Aortic smooth muscle cell (primary cell): ENCODE data around the gene RAD54L2. TPM values are rescaled to one million over a fixed set of nuclear protein-coding genes. Genes with fewer than 3 reads are reported as not detected.

Experiments
- total RNA-seq: library from RNA; depleted of rRNA; stranded (reverse); fragments of >200 nt; gene quantifications from 2 replicates; pipeline ENCODE4 v1.2.3, GENCODE V29; 2014

The RAD54L2 gene, protein sequence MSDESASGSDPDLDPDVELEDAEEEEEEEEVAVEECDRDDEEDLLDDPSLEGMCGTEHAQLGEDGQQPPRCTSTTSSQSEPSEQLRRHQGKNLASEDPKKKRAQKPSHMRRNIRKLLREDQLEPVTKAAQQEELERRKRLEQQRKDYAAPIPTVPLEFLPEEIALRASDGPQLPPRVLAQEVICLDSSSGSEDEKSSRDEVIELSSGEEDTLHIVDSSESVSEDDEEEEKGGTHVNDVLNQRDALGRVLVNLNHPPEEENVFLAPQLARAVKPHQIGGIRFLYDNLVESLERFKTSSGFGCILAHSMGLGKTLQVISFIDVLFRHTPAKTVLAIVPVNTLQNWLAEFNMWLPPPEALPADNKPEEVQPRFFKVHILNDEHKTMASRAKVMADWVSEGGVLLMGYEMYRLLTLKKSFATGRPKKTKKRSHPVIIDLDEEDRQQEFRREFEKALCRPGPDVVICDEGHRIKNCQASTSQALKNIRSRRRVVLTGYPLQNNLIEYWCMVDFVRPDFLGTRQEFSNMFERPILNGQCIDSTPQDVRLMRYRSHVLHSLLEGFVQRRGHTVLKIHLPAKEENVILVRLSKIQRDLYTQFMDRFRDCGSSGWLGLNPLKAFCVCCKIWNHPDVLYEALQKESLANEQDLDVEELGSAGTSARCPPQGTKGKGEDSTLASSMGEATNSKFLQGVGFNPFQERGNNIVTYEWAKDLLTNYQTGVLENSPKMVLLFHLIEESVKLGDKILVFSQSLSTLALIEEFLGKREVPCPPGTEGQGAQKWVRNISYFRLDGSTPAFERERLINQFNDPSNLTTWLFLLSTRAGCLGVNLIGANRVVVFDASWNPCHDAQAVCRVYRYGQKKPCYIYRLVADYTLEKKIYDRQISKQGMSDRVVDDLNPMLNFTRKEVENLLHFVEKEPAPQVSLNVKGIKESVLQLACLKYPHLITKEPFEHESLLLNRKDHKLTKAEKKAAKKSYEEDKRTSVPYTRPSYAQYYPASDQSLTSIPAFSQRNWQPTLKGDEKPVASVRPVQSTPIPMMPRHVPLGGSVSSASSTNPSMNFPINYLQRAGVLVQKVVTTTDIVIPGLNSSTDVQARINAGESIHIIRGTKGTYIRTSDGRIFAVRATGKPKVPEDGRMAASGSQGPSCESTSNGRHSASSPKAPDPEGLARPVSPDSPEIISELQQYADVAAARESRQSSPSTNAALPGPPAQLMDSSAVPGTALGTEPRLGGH (N-terminal part only)
- 11.8 and 13.3 TPM in 2 replicates for total RNA-seq

GRCh38 chr3:51538459-51539290, at the start of gene RAD54L2:
Gene RAD54L2 (plus strand): TSS chr3:51538719. CDS start chr3:51590421, 51,702 bp downstream.

Other genes starting within 250 kb of the RAD54L2 start
- gene MANF, start 153.4 kb upstream of the RAD54L2 start, total RNA-seq, result 115 and 157 TPM in 2 replicates
- 20.4 and 21.9 TPM in 2 replicates for gene RBM15B, start 147.4 kb upstream of the RAD54L2 start, total RNA-seq
- 14.6 and 16.4 TPM in 2 replicates for gene DCAF1, start 38.7 kb upstream of the RAD54L2 start, total RNA-seq
- gene TEX264, start 132.5 kb downstream of the RAD54L2 start, total RNA-seq, result 39.5 and 45.0 TPM in 2 replicates
- gene GRM2, start 168.3 kb downstream of the RAD54L2 start, total RNA-seq, result 0.12 and 0.13 TPM in 2 replicates
- gene IQCF6, start 240.5 kb downstream of the RAD54L2 start, total RNA-seq, result not detected in 2 replicates